D721Med (cell line): ENCODE data around the gene ACSM2B.
"Not testable (repeated sequence)": the region's sequence is repeated elsewhere in the genome, so short reads cannot be mapped to it uniquely, and the experiment has no call there.

Source experiments
- DNase-seq: peaks from one replicate; pipeline ENCODE4 v3.0.0; 2011; ENCODE audit warnings: low spot score; ENCODE audit not compliant: insufficient read length
- FAIRE-seq: peaks from 2 replicates; lab custom pipeline; 2011; peaks lifted over from hg19 to GRCh38; lab: Jason Lieb, UNC
- TF ChIP-seq, protein P1 (sequence below): IDR thresholded peaks from 2 replicates; pipeline ENCODE4 v1.5.1; 2012; ENCODE audit warnings: mild to moderate bottlenecking, control low read depth; ENCODE audit not compliant: insufficient read depth; ENCODE audit errors: missing control alignments

Gene ACSM2B, protein sequence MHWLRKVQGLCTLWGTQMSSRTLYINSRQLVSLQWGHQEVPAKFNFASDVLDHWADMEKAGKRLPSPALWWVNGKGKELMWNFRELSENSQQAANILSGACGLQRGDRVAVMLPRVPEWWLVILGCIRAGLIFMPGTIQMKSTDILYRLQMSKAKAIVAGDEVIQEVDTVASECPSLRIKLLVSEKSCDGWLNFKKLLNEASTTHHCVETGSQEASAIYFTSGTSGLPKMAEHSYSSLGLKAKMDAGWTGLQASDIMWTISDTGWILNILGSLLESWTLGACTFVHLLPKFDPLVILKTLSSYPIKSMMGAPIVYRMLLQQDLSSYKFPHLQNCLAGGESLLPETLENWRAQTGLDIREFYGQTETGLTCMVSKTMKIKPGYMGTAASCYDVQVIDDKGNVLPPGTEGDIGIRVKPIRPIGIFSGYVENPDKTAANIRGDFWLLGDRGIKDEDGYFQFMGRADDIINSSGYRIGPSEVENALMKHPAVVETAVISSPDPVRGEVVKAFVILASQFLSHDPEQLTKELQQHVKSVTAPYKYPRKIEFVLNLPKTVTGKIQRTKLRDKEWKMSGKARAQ

DNA sequence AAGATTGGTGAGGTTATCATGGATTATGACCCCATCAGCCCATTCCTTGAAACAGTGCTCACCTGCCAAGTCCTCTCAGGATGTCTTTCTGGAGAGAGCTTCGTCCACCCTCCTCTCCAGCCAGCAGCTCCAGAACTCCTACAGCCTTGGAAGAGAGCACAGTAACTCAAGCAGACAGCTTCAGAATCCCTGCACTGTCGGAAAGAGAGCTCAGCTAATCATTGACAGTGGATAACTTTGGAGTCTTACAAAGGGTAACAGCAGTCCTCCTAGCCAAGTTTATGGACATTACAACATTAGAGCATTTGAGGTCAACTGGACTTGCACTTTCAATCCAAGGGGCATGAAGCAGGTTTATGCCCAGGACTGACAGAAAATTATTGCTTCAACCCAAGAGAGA, at the start of gene ACSM2B:
ACSM2B (minus strand) TSS at position 223 of the 400 bp plus-strand sequence. CDS start 11,522 bp downstream, outside the sequence.
- FAIRE-seq, DNase-seq: not testable (repeated sequence)

DNA sequence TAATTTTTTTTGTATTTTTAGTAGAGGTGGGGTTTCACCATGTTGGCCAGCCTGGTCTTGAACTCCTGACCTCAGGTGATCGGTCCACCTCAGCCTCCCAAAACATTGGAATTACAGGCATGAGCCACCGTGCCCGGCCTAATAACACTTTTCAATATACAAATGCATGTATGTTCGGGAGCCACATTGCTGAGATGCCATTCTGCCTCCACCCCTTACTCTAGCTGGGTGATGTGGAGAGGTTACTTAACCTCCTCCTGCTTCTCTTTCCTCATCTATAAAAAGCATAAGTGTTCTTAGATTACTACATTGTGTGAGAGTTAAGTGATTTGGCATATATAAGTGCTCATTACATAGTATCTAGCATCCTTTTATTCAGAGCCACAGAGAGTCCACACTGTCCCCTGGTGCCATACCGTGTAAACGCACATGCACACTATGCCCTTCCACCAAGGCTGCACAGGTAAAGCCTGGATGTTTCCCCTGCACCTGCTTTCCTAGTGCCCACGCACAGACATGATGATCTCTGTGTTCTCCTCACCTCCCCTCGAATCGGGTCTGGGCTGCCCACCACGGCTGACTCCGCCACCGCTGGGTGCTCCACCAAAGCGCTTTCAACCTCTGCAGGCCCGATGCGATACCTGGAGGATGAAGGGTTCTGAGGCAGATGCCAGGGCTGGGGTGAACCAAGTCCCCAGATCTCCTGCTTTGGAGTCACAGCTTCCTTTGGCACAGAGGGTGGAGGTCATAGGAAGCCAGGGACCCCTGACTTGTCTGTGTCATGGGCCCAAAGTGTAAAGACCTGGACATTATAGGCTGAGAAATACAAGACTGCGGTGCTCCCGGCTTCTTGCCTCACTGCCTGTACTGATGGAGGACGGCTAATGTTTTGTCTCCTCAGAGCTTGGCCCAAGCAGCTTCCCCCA, 49.0 kb upstream of the ACSM2B start:
- TF ChIP-seq, protein P1, sequence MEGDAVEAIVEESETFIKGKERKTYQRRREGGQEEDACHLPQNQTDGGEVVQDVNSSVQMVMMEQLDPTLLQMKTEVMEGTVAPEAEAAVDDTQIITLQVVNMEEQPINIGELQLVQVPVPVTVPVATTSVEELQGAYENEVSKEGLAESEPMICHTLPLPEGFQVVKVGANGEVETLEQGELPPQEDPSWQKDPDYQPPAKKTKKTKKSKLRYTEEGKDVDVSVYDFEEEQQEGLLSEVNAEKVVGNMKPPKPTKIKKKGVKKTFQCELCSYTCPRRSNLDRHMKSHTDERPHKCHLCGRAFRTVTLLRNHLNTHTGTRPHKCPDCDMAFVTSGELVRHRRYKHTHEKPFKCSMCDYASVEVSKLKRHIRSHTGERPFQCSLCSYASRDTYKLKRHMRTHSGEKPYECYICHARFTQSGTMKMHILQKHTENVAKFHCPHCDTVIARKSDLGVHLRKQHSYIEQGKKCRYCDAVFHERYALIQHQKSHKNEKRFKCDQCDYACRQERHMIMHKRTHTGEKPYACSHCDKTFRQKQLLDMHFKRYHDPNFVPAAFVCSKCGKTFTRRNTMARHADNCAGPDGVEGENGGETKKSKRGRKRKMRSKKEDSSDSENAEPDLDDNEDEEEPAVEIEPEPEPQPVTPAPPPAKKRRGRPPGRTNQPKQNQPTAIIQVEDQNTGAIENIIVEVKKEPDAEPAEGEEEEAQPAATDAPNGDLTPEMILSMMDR: peak; percentile 21
- no peak for FAIRE-seq

DNA sequence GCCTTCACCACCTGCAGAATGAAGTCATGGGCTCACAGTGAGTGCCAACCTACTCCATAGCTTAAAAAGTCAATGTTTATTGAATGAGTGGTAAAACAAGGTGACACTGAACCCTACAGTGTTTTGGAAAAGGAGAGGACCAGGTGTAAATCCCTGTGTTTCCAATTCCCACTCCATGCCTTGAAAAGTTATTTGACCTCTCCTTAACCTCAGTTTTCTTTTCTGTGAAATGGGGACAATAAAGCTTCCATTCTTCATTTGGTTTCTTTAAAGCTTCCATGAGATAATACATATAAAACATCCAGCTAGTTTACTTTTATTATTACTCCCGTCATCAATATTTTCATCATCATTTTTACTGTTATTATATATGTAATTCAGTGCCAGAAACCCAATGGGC, 48.0 kb upstream of the ACSM2B start:
- FAIRE-seq (no peak), DNase-seq (no peak)
- TF ChIP-seq, protein P1: no peak

More for the DNA sequence above, 49.0 kb upstream of the ACSM2B start:
- DNase-seq: no peak

DNA sequence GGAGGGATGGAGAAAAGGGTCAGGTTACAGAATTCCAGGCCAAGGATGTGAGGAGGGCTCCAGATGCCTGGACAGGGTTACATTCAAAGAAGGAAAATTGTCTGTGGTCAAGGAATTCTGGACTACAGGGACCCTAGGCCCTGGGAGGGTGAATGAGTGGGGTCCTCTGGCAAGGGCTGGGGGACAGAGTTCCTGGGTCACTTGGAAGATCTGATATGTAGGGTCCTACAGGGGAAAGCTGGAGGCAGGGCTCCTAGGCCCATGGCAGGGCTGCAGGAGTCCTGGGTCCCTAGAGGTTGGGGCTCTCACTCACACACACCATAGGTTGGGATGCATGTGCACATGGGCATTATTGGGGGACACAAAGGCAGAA, 46.3 kb upstream of the ACSM2B start:
- FAIRE-seq (no peak), DNase-seq (no peak)
- TF ChIP-seq, protein P1: no peak

DNA sequence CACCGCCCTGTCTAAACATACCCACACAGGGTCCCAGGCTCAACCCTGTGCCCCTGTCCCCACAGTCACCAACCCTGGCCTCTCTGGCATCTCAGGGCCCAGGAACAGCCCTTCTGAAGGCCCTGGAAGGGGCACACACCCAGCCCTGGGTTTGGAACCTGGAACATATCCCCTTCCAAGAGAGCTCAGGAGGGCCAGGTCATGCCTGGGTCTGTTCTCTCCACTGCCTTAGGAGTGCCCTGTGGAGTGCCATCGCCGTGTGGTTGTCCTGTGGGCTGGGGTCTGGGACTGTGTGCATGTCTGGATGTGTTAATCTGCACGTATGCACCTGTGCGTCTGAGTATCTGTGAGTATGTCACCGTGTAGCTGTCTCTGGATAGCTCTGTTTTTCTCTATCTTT, 45.2 kb upstream of the ACSM2B start:
- no peak for DNase-seq
- TF ChIP-seq, protein P1: no peak
- no peak for FAIRE-seq

DNA sequence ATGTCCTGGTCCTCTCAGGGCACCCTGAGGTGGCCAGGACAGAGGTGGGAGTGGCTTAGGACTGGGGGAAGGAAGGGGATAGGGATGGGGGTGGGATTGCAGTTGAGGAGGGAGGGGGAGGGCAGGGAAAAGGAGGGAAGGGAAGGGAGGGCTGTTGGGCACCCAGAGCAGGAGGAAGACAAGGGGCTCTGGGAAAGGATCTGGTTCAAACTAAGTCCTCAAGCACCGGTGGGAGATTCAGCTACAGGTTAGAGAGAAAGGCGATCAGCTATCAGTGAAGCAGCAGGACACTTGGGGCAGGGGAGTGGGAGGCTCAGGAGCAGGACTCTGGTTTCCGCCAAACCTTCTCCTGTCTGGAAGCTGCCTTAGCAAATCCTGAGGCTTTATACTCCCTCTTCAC, 44.6 kb upstream of the ACSM2B start:
- no peak for FAIRE-seq
- TF ChIP-seq, protein P1: no peak
- no peak for DNase-seq

DNA sequence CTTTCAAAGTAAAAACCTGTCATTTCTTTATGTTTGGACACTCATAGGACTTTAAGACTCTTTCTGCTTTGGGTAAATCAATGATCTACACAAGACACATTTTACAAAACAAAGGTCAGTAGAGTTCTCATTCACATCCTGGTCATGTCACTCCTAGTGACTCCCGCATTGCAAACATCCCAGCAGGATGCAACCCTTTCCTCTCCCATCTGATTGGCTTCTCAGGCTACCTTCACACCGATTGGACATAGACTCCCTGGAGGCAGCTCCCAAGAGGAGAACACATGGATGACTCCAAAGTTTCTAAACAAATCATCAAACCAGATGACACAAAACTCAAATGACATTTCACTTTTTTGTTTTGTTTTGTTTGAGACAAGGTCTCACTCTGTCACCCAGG, 43.8 kb upstream of the ACSM2B start:
- FAIRE-seq (no peak), DNase-seq (no peak)
- TF ChIP-seq, protein P1: no peak
